Testis (tissue), 3 donors: ENCODE results near the gene HDAC1. TPM values are rescaled to one million over a fixed set of nuclear protein-coding genes. Genes with fewer than 3 reads are reported as not detected.
A peak's percentile ranks its signal among the peaks of the same experiment; 100 is the strongest.

Source experiments
- DNase-seq: peaks from one replicate; pipeline ENCODE4 v3.0.0-alpha.2; 2019
- H3K27ac ChIP-seq, 2 donors: fragments of 200-600 bp; sonication (generic); one replicate each; pipeline ENCODE4 v1.5.1; 2019
- H3K27me3 ChIP-seq: fragments of 200-600 bp; sonication (generic); one replicate; pipeline ENCODE4 v1.5.1; 2019
- H3K36me3 ChIP-seq: fragments of 200-600 bp; sonication (generic); one replicate; pipeline ENCODE4 v1.5.1; 2017; ENCODE audit warnings: low read depth; ENCODE audit errors: missing control alignments
- H3K4me1 ChIP-seq: fragments of 200-600 bp; sonication (generic); one replicate; pipeline ENCODE4 v1.5.1; 2019
- H3K4me3 ChIP-seq, 2 donors: fragments of 200-600 bp; sonication (generic); one replicate each; pipeline ENCODE4 v1.5.1; 2017 to 2019
- H3K9me3 ChIP-seq: fragments of 200-600 bp; sonication (generic); one replicate; pipeline ENCODE4 v1.5.1; 2017
- CTCF ChIP-seq, 3 experiments: fragments of 450-650 bp in 2 of 3; fragments of 200-600 bp in 1 of 3; sonication (generic) in 1 of 3; IDR thresholded peaks; one replicate each; pipeline ENCODE4 v1.5.1; 2016 to 2019; ENCODE audit warnings: antibody characterized with exemption in 3 of 3, mild to moderate bottlenecking in 2 of 3, moderate library complexity in 1 of 3
- POLR2A ChIP-seq: fragments of 450-650 bp; IDR thresholded peaks from one replicate; pipeline ENCODE4 v1.6.1; 2017; ENCODE audit warnings: antibody characterized with exemption, mild to moderate bottlenecking, moderate library complexity
- WGBS, 2 donors: methylation state at CpG; one replicate each; pipeline ENCODE4 v1.1.5; 2018; 5-methylcytosine and 5-hydroxymethylcytosine counted together
- intact Hi-C: fragments of 100-400 bp; cut with DNase I; formaldehyde crosslinking; loops from one replicate; pipeline ENCODE4 v1.15.1; 2023; ENCODE audit warnings: low total_unique reads
- polyA plus RNA-seq: library from polyadenylated mRNA; stranded (reverse); fragments of 350-450 nt; fragmentation: Illumina TruSeq; extraction: RNeasy Lipid Tissue Mini Kit (QIAGEN cat#74804); gene quantifications from one replicate; pipeline ENCODE4 v1.2.3, GENCODE V29; 2014; ENCODE audit warnings: low read depth, low replicate concordance; ENCODE audit not compliant: insufficient read depth
- total RNA-seq, 2 donors: library from RNA; depleted of rRNA; stranded (reverse); fragments of >200 nt; gene quantifications; one replicate each; pipeline ENCODE4 v1.2.3, GENCODE V29; 2016

HDAC1 gene
- total and polyA plus RNA-seq, 3 donors from 2014 or later = 83.1 to 99.2 (median 91.6) TPM

DNA sequence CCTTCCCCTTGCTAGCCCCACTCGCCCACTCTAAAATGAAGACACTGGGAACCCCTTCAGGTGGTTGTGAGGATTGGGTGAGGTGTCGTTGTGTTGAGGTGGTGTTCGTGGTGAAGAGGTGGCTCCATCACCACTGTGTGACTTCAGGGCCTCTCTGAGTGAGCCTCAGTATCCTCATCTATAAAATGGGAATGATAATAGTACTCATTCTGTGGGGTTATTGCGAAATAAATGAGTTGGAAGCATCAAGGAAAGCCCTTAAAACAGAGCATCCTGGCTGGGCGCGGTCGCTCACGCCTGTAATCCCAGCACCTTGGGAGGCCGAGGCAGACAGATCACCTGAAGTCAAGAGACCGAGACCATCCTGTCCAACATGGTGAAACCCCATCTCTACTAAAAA lies 50.8 kb downstream of the HDAC1 start:
- no peaks in the 10 kb centered on the region for H3K36me3 ChIP-seq
- H3K4me1 ChIP-seq = peaks cover 41% of the 10 kb centered on the region
- no peak overlapping the region for H3K4me3 ChIP-seq
- 95% methylated on average over 10 of the region's 10 CpGs for WGBS, 2 donors
- no peak for DNase-seq
- intact Hi-C loops = no loop called here
- H3K27ac ChIP-seq = peak overlapping the region in 1 of 2 donors; percentile 59
- TF ChIP-seq CTCF (IDR thresholded peaks at IDR 0.05) (no peak), POLR2A (no peak)
- no peaks in the 10 kb centered on the region for H3K9me3 ChIP-seq
- no peaks in the 10 kb centered on the region for H3K27me3 ChIP-seq

GRCh38 chr1:32345289-32345827 lies 53.5 kb downstream of the HDAC1 start:
- no peak for TF ChIP-seq POLR2A
- TF ChIP-seq CTCF (IDR thresholded peaks at IDR 0.05) = no peak
- peak; percentile 88 for DNase-seq
- Histone ChIP-seq H3K9me3 (no peaks in the 10 kb centered on the region), H3K4me1 (peaks cover 44% of the 10 kb centered on the region), H3K36me3 (no peaks in the 10 kb centered on the region), H3K27me3 (no peaks in the 10 kb centered on the region), H3K4me3 (no peak overlapping the region), H3K27ac (peak overlapping the region; percentile 55 to 61)
- intact Hi-C loops = no loop called here
- WGBS, 2 donors = 23 to 31% methylated on average over 8 of the region's 8 CpGs

DNA sequence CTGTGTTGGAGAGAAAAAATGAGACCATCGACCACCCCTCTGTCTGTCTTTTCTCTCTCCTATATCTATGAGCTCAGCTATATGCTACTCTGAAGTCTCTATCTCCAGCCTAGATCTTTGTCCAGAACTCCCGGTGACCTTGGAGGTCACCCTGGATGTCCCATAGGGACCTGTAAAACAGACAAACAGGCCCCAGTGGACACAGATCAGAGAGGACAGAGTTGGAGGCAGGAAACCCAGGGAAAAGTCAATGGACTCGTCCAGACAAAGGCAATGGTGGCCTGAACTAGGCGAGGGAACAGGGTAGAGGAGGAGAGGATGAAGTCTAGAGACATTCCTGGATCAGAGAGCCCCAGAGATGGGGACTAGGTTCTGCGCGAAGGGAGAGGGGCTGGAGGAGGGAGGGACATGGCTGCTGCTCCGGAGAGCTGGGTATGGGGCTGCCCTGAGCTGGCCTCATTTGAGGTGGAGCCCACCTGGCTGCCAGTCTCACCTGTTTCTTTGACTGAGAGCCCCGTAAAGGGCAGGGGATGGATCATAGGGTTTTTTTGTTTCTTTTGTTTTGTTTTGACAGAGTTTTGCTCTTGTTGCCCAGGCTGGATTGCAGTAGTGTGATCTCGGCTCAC lies 54.8 kb downstream of the HDAC1 start:
- WGBS, 2 donors = 83 to 92% methylated on average over 9 of the region's 9 CpGs
- intact Hi-C loops = no loop called here
- Histone ChIP-seq H3K4me3 (no peak overlapping the region), H3K27me3 (no peaks in the 10 kb centered on the region), H3K4me1 (peaks cover 50% of the 10 kb centered on the region), H3K9me3 (no peaks in the 10 kb centered on the region), H3K27ac (peak overlapping the region; percentile 39 to 55), H3K36me3 (no peaks in the 10 kb centered on the region)
- no peak for DNase-seq
- TF ChIP-seq POLR2A (no peak), CTCF (IDR thresholded peaks at IDR 0.05) (no peak)

DNA sequence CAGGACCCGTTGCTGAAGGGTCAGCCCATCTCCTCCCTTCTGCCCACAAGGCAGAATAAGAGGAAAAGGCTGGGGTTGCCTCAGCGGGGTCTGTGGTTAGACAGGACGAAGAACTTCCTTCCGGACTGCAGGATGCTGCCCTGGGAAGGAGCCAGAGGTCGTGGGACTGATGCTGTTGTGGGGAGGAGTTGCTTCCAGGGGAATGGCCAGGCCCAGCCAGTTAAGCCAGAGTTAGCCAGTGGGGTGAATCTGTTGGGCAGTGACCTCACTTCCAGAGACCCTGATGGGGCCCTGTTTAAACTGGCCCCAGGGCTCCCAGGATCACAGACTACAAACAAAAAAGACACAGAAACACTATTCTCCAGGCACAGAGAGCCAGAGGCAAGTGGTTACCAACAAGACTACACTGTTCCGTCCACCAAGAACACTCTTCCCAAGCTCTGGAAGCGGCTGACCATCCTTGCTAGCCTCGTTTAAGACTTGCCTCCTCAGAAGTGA lies 57.4 kb downstream of the HDAC1 start:
- no peaks in the 10 kb centered on the region for H3K9me3 ChIP-seq
- intact Hi-C loops = no loop called here
- peaks cover 65% of the 10 kb centered on the region for H3K4me1 ChIP-seq
- H3K4me3 ChIP-seq = no peak overlapping the region
- H3K27ac ChIP-seq = peak overlapping the region in 1 of 2 donors; percentile 47
- no peak for DNase-seq
- WGBS, 2 donors = 47 to 54% methylated on average over 8 of the region's 8 CpGs
- no peaks in the 10 kb centered on the region for H3K27me3 ChIP-seq
- TF ChIP-seq POLR2A = no peak
- no peak for TF ChIP-seq CTCF (IDR thresholded peaks at IDR 0.05)
- no peaks in the 10 kb centered on the region for H3K36me3 ChIP-seq
